HCT116 (cell line): ENCODE measurements around the gene OIP5.

Experiments used
- CTCF ChIP-seq, 3 experiments: fragments of 200-600 bp in 1 of 3; sonication (generic) in 1 of 3; IDR thresholded peaks in 2 of 3; conservative IDR thresholded peaks in 1 of 3; 2 replicates each; pipeline ENCODE4 v1.5.1; 2012 to 2017; ENCODE audit warnings: low read depth in 2 of 3, low read length in 2 of 3, antibody characterized with exemption in 1 of 3, borderline replicate concordance in 1 of 3, control low read depth in 1 of 3, mild to moderate bottlenecking in 1 of 3, mixed read lengths in 1 of 3, mixed run types in 1 of 3, moderate library complexity in 1 of 3; ENCODE audit not compliant: insufficient read depth in 1 of 3
- JUND ChIP-seq: IDR thresholded peaks from 2 replicates; pipeline ENCODE4 v1.6.1; 2012
- POLR2A ChIP-seq: IDR thresholded peaks from 2 replicates; pipeline ENCODE4 v1.7.0; 2011; ENCODE audit warnings: borderline replicate concordance; ENCODE audit not compliant: insufficient read depth, insufficient read length; ENCODE audit errors: extremely low read depth
- RAD21 ChIP-seq: IDR thresholded peaks from 2 replicates; pipeline ENCODE4 v1.6.1; 2012; ENCODE audit warnings: low read depth, mild to moderate bottlenecking
- SP1 ChIP-seq: IDR thresholded peaks from 2 replicates; pipeline ENCODE4 v1.6.1; 2012; ENCODE audit warnings: low read depth

GRCh38 chr15:41262571-41262970 is 69.8 kb downstream of the OIP5 start:
- no peak for TF ChIP-seq POLR2A
- TF ChIP-seq JUND = no peak
- no peak for TF ChIP-seq CTCF (IDR thresholded peaks at IDR 0.05 in 2 of 3, conservative IDR thresholded peaks at IDR 0.05 in 1 of 3; ENCODE audit: borderline replicate concordance in 1 of 3, insufficient read depth in 1 of 3, low read depth in 2 of 3, low read length in 2 of 3)
- TF ChIP-seq RAD21 = no peak
- no peak for TF ChIP-seq SP1
